Articular chondrocyte of knee joint (primary cell): ENCODE results near the gene IER5L. TPM values are rescaled to one million over a fixed set of nuclear protein-coding genes. Genes with fewer than 3 reads are reported as not detected.

Experiments
- total RNA-seq: library from RNA; depleted of rRNA; stranded (reverse); fragments of >200 nt; gene quantifications from 2 replicates; pipeline ENCODE4 v1.2.3, GENCODE V29; 2012

The IER5L gene
- total RNA-seq, result 52.7 and 55.3 TPM in 2 replicates

DNA sequence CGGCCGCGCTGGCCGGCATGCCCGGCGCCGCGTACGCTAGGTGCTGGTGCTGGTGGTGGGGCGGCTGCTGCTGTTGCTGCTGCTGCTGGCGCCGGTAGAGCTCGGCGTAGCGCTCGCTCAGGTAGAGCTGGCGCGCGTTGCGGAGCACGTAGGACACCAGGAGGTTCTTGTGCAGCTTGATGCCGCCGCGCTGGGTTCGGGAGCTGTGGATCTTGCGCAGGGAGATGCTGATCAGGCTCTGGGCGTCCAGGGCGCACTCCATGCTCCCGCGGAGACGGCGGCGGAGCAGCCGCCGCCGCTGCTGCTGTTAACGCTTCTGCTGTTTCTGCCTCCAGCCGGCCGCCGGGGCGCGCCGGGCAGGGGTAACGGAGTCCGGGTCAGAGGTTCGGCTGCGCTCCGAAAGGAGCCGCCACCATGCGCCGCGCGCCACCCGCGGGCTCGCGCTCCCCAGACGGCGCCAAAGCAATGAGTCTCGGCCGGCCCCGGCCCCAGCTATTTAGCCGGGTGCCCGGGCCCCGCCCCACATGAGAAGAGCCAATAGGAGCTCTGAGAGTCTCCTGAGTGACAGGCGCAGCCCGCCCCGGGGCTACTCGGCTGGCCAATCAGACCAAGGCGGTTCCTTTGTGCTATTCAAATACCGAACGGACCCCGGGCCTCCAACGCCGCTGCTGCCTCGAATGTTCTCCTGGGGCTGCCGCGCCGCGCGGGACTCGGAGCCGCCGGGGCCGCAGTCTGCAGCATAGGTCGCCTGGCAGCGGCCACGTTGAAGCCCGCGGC is at the start of gene IER5L:
IER5L (minus strand) TSS at position 471 of the 777 bp plus-strand sequence; CDS start at position 262, 209 bp downstream.

Other genes with a start within 250 kb of the IER5L start
- gene DOLK, start 230.7 kb downstream of the IER5L start, total RNA-seq, result 21.1 and 25.6 TPM in 2 replicates
- 40.2 and 42.9 TPM in 2 replicates for gene NUP188, start 230.6 kb downstream of the IER5L start, total RNA-seq
- gene SH3GLB2, start 149.9 kb downstream of the IER5L start, total RNA-seq, result 27.7 and 30.8 TPM in 2 replicates
- gene MIGA2, start 141.6 kb downstream of the IER5L start, total RNA-seq, result 15.1 and 16.2 TPM in 2 replicates
- 8.4 and 8.6 TPM in 2 replicates for gene DOLPP1, start 97.2 kb downstream of the IER5L start, total RNA-seq
- gene CRAT, start 67.5 kb downstream of the IER5L start, total RNA-seq, result 54.6 and 60.5 TPM in 2 replicates
- gene PTPA, start 66.8 kb downstream of the IER5L start, total RNA-seq, result 81.1 and 92.1 TPM in 2 replicates